CD4-positive, alpha-beta T cell treated with Interleukin-1 beta for 1 hour (primary cell): ENCODE results near the gene DSC3.

Experiments used
- DNase-seq, 2 donors: peaks; one replicate each; pipeline ENCODE4 v3.0.0-alpha.2; 2020 to 2022

The DSC3 gene

GRCh38 chr18:31042406-31043181 lies at the start of gene DSC3:
TSS of gene DSC3 (minus strand) at chr18:31042742. CDS start at chr18:31042660, 82 bp downstream.
- no peak for DNase-seq

GRCh38 chr18:31091350-31091749 lies 48.8 kb upstream of the DSC3 start:
- DNase-seq = no peak

GRCh38 chr18:31088532-31088931 lies 46.0 kb upstream of the DSC3 start:
- no peak for DNase-seq

GRCh38 chr18:31079973-31080372 lies 37.4 kb upstream of the DSC3 start:
- no peak for DNase-seq

GRCh38 chr18:31077878-31078277 lies 35.3 kb upstream of the DSC3 start:
- no peak for DNase-seq

- no peak for DNase-seq
Measured at GRCh38 chr18:31072175-31072574, 29.6 kb upstream of the DSC3 start.

- no peak for DNase-seq
Measured at GRCh38 chr18:31070206-31070605, 27.7 kb upstream of the DSC3 start.

DNA sequence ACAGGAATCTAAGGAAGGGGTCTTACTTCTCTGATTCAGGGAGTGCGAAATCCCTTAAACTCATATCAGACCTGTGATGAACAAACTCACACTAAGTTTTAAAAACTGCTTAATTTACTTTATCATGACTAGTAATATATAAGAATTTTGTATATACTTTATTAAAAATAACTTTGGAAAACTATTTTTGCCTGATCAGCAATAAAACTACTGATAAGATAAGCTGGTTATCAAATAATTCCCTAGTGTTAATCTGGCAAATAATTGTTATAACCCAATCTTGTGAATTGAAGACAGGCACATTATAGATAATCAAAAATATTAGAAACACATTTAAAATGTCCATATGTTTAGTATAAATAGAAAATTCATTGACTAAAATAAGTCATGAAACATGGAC lies 23.7 kb upstream of the DSC3 start:
- no peak for DNase-seq

- DNase-seq = no peak
Measured at GRCh38 chr18:31065036-31065773, 22.7 kb upstream of the DSC3 start.

DNA sequence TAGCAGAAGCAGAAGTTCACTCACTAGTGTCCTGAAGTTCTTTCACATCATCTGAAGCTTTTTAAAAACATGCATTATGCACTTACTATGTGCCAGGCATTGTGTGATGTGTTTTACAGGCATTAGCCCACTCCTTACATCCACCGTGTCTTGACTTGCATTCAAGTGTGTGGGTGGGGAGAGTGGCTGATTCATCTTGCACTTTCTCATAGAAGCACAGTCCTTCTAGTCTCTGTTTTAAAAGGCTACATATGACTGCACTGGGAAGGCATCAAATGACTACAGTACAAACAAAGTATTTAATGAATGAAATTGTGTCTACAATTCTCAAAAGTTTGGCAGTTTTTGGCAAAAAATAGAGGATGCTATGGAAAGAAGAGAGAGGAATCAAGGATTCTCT lies 21.6 kb upstream of the DSC3 start:
- no peak for DNase-seq

GRCh38 chr18:31061945-31062344 lies 19.4 kb upstream of the DSC3 start:
- no peak for DNase-seq

DNA sequence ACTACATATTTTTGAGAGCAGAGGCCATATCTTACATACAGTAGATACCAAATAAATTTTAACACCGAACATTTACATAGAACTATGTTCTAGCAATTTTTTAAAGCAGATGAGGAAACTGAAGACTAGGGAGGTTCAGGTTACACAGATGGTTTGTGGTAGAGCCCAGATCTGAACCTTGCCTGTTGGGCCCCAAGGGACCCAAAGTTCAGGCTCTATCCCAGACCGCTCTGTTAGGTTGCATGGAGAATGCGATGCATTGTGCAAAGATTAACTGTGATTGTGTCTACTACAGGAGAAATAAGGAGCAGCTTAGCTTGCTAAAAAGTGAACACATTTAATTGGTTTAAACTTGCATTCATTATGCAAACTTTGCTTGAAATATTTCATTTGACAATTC lies 16.4 kb upstream of the DSC3 start:
- DNase-seq = no peak

GRCh38 chr18:31057917-31058316 lies 15.4 kb upstream of the DSC3 start:
- DNase-seq = no peak

GRCh38 chr18:31057051-31057450 lies 14.5 kb upstream of the DSC3 start:
- DNase-seq = no peak

DNA sequence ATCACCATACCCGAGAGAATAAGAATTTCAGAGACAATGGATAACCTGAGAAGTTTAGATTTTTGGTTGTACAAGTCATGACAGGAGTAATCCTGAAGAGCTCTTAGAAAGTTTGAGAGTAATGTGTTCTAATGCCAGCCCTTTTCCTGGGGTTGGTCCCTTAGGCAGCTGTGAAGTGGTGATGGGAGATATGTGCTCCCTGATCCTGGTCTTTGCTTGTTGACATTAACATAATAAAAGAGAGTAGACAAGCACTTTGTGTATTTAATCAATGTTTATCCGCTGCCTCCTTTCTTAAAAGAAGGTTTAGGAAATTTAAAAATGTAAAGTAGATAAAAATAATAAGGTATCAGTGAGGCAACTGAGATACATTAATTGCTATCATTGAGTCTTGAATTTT lies 13.8 kb upstream of the DSC3 start:
- no peak for DNase-seq

DNA sequence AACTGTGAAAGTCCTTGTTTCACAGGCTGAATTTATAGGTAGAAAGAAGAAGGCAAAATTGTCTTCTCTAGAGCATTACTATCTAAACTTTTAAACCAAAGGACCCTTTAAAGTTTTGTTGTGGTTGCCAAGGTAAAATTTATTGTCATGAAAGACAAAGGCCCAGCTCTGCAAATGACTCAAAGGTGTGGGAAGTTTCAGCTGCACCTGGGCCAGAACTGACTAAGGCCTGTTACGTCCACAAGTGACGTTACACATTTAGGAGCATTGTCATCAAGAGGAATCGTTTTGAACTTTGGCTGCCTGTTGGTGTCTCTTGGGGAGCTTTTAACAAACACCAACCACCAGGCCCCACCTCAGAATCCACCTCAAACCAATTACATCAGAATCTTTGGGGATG lies 8.1 kb upstream of the DSC3 start:
- DNase-seq = no peak

GRCh38 chr18:31049189-31049588 lies 6.6 kb upstream of the DSC3 start:
- no peak for DNase-seq

DNA sequence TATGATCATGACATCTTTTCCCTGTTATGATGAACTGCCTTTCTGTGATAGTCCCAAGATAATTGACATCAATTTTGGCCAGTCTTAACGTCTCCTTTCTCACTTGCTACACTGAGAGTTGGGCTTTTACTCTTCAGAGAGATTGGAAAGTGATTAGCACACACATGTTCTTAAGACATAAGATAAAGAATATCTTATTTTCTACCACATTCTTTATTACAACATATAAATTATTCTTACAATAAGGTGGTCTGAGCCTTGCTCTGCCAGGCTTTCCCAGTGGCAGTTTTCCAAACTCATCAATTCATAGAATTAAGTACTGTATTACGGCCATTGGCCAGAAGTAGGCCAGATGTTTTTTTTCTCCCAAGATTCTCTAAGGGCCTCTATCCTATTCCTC lies 5.7 kb upstream of the DSC3 start:
- no peak for DNase-seq

DNA sequence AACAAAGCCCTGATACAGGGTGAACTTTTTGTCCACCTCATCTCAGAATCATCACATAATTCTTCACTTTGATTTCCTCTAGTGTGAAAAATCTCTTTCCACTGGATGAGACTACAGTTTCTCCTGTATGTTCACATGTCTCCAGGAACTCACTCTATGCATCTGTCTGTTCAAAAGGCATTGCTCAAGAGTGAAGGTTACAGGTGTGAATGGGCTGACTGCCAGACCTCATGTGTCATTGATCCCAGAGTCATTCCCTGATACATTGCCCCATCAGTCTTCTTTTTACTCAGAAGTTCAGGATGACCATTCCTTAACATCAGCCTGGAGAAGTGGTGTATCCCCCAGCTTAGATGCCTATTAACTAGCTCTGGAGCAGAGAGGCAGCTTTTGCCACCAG lies 4.4 kb upstream of the DSC3 start:
- no peak for DNase-seq

DNA sequence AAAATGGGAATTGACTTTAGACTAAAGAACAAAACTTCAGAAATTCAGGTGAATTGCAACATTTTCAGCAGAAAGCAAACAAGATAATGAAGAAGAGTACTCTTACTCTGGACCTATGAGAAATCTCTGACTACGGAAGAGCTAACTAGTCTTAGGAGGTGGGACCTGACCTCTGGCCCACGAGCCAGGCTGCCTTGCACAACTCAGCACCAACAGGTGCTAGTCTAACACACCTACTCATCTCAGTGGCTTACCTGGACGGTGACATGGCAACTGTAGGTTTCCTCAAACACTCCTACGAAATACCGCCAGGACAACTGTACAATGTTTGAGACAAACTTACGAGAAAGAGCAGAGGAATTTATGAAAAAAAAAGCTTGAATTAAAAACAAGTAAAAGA lies 3.1 kb upstream of the DSC3 start:
- no peak for DNase-seq

DNA sequence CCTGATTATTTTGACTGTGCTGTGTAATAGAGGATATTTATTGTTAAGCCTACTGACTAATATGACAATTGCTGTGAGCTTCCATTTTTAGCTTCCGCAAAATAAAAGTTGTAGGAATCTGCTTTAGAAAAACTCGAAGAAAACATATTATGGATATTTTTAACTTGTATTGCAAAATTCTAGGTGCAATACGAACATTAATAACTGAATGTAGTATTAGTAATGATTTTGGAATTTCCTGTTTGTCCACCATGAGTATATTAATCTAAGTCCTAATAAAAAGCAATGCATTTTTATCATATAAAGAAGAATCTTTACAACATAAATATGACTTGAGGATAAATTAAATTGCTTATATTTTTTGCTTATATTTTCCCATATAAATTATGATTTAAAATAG lies 2.4 kb upstream of the DSC3 start:
- no peak for DNase-seq

GRCh38 chr18:31043709-31044108 lies 1.2 kb upstream of the DSC3 start:
- no peak for DNase-seq

DNA sequence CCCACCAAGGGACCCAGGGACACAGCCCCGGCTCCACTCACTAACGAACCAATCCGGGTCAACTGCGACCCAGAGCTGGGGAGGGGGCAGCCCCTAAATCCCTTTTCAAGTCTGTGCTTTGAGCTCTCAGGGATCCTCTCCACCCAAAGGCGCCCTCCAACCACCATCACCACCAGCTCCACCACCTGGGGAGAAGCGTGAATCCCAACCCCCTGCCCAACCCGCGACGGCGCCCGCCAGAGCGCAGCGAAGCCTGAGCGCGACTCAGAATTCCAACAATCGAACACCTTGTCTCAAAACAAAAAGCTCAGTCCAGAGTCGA lies 497 bp downstream of the DSC3 start:
- no peak for DNase-seq

DNA sequence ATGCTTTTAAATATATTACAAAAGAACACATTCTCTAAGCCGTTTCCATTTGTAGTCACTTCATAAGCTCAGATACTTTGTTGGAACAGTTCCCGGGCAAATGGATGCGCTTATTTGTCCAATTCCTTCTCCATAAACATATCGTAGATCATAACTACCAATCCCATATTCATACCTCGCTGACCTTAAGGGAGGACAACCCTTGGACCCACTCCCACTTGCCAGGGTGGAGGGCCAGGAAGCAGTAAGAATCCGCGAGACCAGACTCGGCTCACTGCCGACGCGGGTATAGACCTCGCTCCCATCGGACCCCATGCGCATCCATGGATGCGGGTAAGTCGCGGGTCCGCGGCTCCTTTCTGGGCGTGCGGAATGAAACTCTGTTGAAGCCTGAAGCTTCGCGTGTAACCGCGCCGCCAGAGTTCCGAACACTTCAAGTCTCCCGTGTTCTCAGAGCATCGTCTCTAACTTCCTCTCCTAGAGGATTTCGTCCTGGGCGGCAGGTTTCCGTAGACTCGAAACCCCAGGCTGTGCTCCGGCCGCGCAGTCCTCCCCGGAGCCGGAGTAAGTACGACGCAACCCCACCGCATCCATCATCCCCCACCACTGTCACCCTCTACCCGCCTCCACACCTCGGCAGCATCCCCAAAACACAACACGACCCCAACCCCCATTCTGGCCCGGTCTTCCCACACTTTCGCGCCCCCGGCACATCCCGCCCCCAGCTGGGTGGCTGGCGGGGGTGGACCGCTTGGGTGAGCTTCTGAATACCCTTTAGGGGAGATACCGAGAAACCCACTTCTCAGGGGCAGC lies 1.1 kb downstream of the DSC3 start:
- no peak for DNase-seq
